Measurements from ENCODE around the gene TEX2.

- no peak for TF ChIP-seq NCOR1 (IDR thresholded peaks at IDR 0.05; ENCODE audit: borderline replicate concordance, low read length)
- no peak for TF ChIP-seq TCF12 (IDR thresholded peaks at IDR 0.05)
- no peak for TF ChIP-seq TCF12 (CRISPR knock-in tag; IDR thresholded peaks at IDR 0.05)
- no peak for TF ChIP-seq GLMP (CRISPR knock-in tag; IDR thresholded peaks at IDR 0.05; ENCODE audit: borderline replicate concordance)
- no peak for TF ChIP-seq CENPX (CRISPR knock-in tag; IDR thresholded peaks at IDR 0.05)
These were observed 37.6 kb upstream of the TEX2 start for GRCh38 chr17:64300699-64300965.

Measured in HepG2 (cell line).